NCI-H1436 treated with DMSO at 0.1 percent for 48 hours (cell line): ENCODE results near the gene RTP2.
"Not testable (repeated sequence)": the region's sequence is repeated elsewhere in the genome, so short reads cannot be mapped to it uniquely, and the experiment has no call there.

Source experiments
- DNase-seq: peaks from one replicate; lab custom pipeline; 2025; lab: John Stamatoyannopoulos, UW

The RTP2 gene

GRCh38 chr3:187713504-187713903 lies 11.1 kb upstream of the RTP2 start:
- DNase-seq, result no peak

GRCh38 chr3:187709155-187709554 lies 6.8 kb upstream of the RTP2 start:
- DNase-seq, result no peak

GRCh38 chr3:187708696-187709095 lies 6.3 kb upstream of the RTP2 start:
- DNase-seq, result no peak

GRCh38 chr3:187706971-187707370 lies 4.6 kb upstream of the RTP2 start:
- no peak for DNase-seq

- no peak for DNase-seq
Observed at GRCh38 chr3:187705164-187705563, 2.8 kb upstream of the RTP2 start.

GRCh38 chr3:187700249-187700648 lies 2.1 kb downstream of the RTP2 start:
- no peak for DNase-seq

GRCh38 chr3:187698499-187699399 lies 3.6 kb downstream of the RTP2 start:
- no peak for DNase-seq

GRCh38 chr3:187696021-187696420 lies 6.3 kb downstream of the RTP2 start:
- DNase-seq, result no peak

- DNase-seq, result no peak
Observed at GRCh38 chr3:187695449-187695848, 6.9 kb downstream of the RTP2 start.

- DNase-seq, result no peak
Observed at GRCh38 chr3:187694801-187695200, 7.6 kb downstream of the RTP2 start.

GRCh38 chr3:187693431-187693830 lies 8.9 kb downstream of the RTP2 start:
- DNase-seq, result no peak

- DNase-seq, result no peak
Observed at GRCh38 chr3:187689984-187690383, 12.4 kb downstream of the RTP2 start.

- DNase-seq, result no peak
Observed at GRCh38 chr3:187686621-187687273, 15.6 kb downstream of the RTP2 start.

GRCh38 chr3:187685948-187686347 lies 16.4 kb downstream of the RTP2 start:
- DNase-seq, result no peak

GRCh38 chr3:187684880-187685279 lies 17.5 kb downstream of the RTP2 start:
- DNase-seq, result no peak

GRCh38 chr3:187684444-187684843 lies 17.9 kb downstream of the RTP2 start:
- no peak for DNase-seq

- DNase-seq, result not testable (repeated sequence)
Observed at GRCh38 chr3:187681756-187682155, 20.6 kb downstream of the RTP2 start.

- peak; percentile 20 for DNase-seq
Observed at GRCh38 chr3:187679638-187680396, 22.5 kb downstream of the RTP2 start.

GRCh38 chr3:187678726-187679268 lies 23.6 kb downstream of the RTP2 start:
- peak; percentile 44 for DNase-seq

- DNase-seq, result no peak
Observed at GRCh38 chr3:187677604-187678003, 24.8 kb downstream of the RTP2 start.

GRCh38 chr3:187673012-187673411 lies 29.3 kb downstream of the RTP2 start:
- no peak for DNase-seq
